ENCODE measurements around the gene CCSER2.

CCSER2 gene

GRCh38 chr10:84368828-84369227 is 40.4 kb downstream of the CCSER2 start:
- TF ChIP-seq CTCF (IDR thresholded peaks at IDR 0.05; ENCODE audit: unreplicated experiment in 3 of 3) = no peak
- Mint-ChIP-seq H3K27ac (no peak overlapping the region), H3K36me3 (ENCODE audit: low read depth) (peaks cover 18% of the 10 kb centered on the region), H3K4me1 (peaks cover 7% of the 10 kb centered on the region), H3K27me3 (ENCODE audit: low read depth) (no peaks in the 10 kb centered on the region), H3K4me3 (no peak overlapping the region), H3K9me3 (no peaks in the 10 kb centered on the region)

DNA sequence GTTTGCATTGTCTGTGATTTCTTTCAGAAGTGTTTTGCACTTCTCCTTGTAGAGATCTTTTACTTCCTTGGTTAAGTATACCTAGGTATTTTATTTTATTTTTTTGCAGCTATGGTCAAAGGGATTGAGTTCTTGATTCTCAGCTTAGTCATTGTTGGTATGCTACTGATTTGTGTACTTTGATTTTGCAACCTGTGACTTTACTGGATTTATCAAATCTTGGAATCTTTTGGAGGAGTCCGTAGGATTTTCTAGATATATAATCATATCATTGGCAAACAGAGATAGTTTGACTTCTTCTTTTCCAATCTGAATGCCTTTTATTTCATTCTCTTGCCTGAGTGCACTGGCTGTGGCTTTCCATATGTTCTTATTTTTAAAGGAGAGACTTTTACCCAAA is 41.9 kb downstream of the CCSER2 start:
- no peaks in the 10 kb centered on the region for H3K27me3 Mint-ChIP-seq (ENCODE audit: low read depth)
- no peak for TF ChIP-seq CTCF (IDR thresholded peaks at IDR 0.05; ENCODE audit: unreplicated experiment in 3 of 3)
- no peaks in the 10 kb centered on the region for H3K9me3 Mint-ChIP-seq
- H3K27ac Mint-ChIP-seq = no peak overlapping the region
- no peak overlapping the region for H3K4me3 Mint-ChIP-seq
- peaks cover 18% of the 10 kb centered on the region for H3K36me3 Mint-ChIP-seq (ENCODE audit: low read depth)
- H3K4me1 Mint-ChIP-seq = peaks cover 7% of the 10 kb centered on the region

DNA sequence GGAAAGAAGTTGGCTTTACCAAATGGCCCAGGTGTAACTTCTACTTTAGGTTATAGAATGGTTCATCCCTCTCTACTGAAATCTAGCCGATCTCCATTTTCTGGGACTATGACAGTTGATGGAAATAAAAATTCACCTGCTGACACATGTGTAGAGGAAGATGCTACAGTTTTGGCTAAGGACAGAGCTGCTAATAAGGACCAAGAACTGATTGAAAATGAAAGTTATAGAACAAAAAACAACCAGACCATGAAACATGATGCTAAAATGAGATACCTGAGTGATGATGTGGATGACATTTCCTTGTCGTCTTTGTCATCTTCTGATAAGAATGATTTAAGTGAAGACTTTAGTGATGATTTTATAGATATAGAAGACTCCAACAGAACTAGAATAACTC is 43.6 kb downstream of the CCSER2 start:
- H3K9me3 Mint-ChIP-seq = no peaks in the 10 kb centered on the region
- H3K4me3 Mint-ChIP-seq = no peak overlapping the region
- H3K27ac Mint-ChIP-seq = no peak overlapping the region
- H3K36me3 Mint-ChIP-seq (ENCODE audit: low read depth) = peaks cover 18% of the 10 kb centered on the region
- H3K27me3 Mint-ChIP-seq (ENCODE audit: low read depth) = no peaks in the 10 kb centered on the region
- TF ChIP-seq CTCF (IDR thresholded peaks at IDR 0.05; ENCODE audit: unreplicated experiment in 3 of 3) = no peak
- H3K4me1 Mint-ChIP-seq = no peaks in the 10 kb centered on the region

GRCh38 chr10:84373000-84373399 is 44.6 kb downstream of the CCSER2 start:
- Mint-ChIP-seq H3K27ac (no peak overlapping the region), H3K9me3 (no peaks in the 10 kb centered on the region), H3K4me1 (no peaks in the 10 kb centered on the region), H3K27me3 (ENCODE audit: low read depth) (no peaks in the 10 kb centered on the region), H3K36me3 (ENCODE audit: low read depth) (peaks cover 18% of the 10 kb centered on the region), H3K4me3 (no peak overlapping the region)
- no peak for TF ChIP-seq CTCF (IDR thresholded peaks at IDR 0.05; ENCODE audit: unreplicated experiment in 3 of 3)

DNA sequence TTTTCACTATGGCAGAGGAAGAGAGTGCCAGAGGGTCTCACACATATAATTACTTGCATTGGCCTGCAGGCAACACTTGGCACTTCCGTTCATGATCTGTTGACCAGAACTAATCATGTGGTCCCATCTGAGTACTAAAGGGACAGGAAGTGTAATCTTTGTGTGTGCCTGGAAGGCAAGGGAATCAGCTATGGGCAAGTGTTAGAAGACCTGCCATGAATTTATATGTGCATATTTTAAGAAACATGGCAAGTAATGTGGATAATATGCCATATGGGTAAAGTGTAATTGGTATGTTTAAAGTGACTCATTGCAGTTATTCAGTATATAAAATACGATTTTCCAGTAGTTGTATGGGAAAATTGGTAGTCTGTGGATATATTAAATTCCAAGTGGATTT is 46.1 kb downstream of the CCSER2 start:
- Mint-ChIP-seq H3K4me1 (no peaks in the 10 kb centered on the region), H3K36me3 (ENCODE audit: low read depth) (peaks cover 18% of the 10 kb centered on the region), H3K9me3 (no peaks in the 10 kb centered on the region), H3K4me3 (no peak overlapping the region), H3K27ac (no peak overlapping the region), H3K27me3 (ENCODE audit: low read depth) (no peaks in the 10 kb centered on the region)
- TF ChIP-seq CTCF (IDR thresholded peaks at IDR 0.05; ENCODE audit: unreplicated experiment in 3 of 3) = no peak

DNA sequence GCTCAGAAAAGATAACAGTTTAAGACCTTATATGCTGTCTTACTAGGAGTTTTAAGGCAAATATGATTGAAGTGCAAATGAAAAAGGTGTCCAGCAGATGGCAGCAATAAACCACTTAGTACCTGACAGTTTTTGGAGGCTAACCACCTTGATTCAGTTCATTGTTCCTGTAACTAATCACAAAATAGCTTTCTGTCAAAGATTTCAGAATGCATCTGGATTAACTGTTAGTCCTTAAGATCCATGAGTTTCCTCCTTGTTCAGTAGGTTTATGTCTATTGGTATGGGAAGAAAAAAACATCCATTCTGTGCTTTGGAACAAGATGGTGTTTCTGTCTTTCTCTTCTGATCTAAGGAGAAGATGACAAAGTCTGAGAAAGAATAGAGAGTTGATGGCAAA is 46.6 kb downstream of the CCSER2 start:
- peak; percentile 58 to 66 (median 59) for TF ChIP-seq CTCF (IDR thresholded peaks at IDR 0.05; ENCODE audit: unreplicated experiment in 3 of 3)
- Mint-ChIP-seq H3K9me3 (no peaks in the 10 kb centered on the region), H3K27me3 (ENCODE audit: low read depth) (no peaks in the 10 kb centered on the region), H3K4me1 (no peaks in the 10 kb centered on the region), H3K4me3 (no peak overlapping the region), H3K27ac (no peak overlapping the region), H3K36me3 (ENCODE audit: low read depth) (peaks cover 20% of the 10 kb centered on the region)
